Gastroesophageal sphincter (tissue), 4 donors: Measurements from ENCODE around the gene OBSL1. TPM values are rescaled to one million over a fixed set of nuclear protein-coding genes. Genes with fewer than 3 reads are reported as not detected.
A peak's percentile ranks its signal among the peaks of the same experiment; 100 is the strongest.

Experiments
- ATAC-seq: fragments of 150-250 bp; one replicate; pipeline ENCODE4 v1.9.1; 2016; ENCODE audit warnings: mild to moderate bottlenecking, moderate library complexity
- H3K27ac ChIP-seq, 4 donors: fragments of 200-600 bp; sonication (generic) in 3 of 4; 1 replicate in 3 of 4; 2 replicates in 1 of 4; pipeline ENCODE4 v1.5.1; 2016 to 2019
- H3K27me3 ChIP-seq: fragments of 200-600 bp; sonication (generic); one replicate; pipeline ENCODE4 v1.5.1; 2019
- H3K36me3 ChIP-seq, 2 donors: fragments of 200-600 bp; sonication (generic); one replicate each; pipeline ENCODE4 v1.5.1; 2019; ENCODE audit warnings: control low read depth in 1 of 2
- H3K4me1 ChIP-seq, 3 donors: fragments of 200-600 bp; sonication (generic); 1 replicate in 2 of 3; 2 replicates in 1 of 3; pipeline ENCODE4 v1.5.1; 2016 to 2019; ENCODE audit warnings: control low read depth in 2 of 3
- H3K4me3 ChIP-seq, 2 donors: fragments of 200-600 bp; sonication (generic); one replicate each; pipeline ENCODE4 v1.5.1; 2019; ENCODE audit warnings: mild to moderate bottlenecking in 1 of 2, moderate library complexity in 1 of 2
- H3K9me3 ChIP-seq, 3 donors: fragments of 200-600 bp; sonication (generic); one replicate each; pipeline ENCODE4 v1.5.1; 2017 to 2019; ENCODE audit warnings: control low read depth in 2 of 3
- EP300 ChIP-seq: sonication (generic); formaldehyde crosslinking; IDR thresholded peaks from one replicate; pipeline ENCODE4 v1.6.1; 2017; ENCODE audit warnings: antibody characterized with exemption, mild to moderate bottlenecking
- POLR2A ChIP-seq, 2 donors: fragments of 450-650 bp; IDR thresholded peaks; one replicate each; pipeline ENCODE4 v1.6.1; 2017; ENCODE audit warnings: antibody characterized with exemption in 2 of 2, mild to moderate bottlenecking in 2 of 2, moderate library complexity in 1 of 2
- POLR2AphosphoS5 ChIP-seq: sonication (generic); formaldehyde crosslinking; IDR thresholded peaks from one replicate; pipeline ENCODE4 v1.6.1; 2017; ENCODE audit warnings: antibody characterized with exemption
- WGBS, 2 donors: methylation state at CpG; one replicate each; pipeline ENCODE4 v1.1.5; 2018; ENCODE audit warnings: low coverage in 1 of 2; 5-methylcytosine and 5-hydroxymethylcytosine counted together
- total RNA-seq, 4 donors: library from RNA; depleted of rRNA; stranded (reverse); fragments of >200 nt; gene quantifications; one replicate each; pipeline ENCODE4 v1.1.0, GENCODE V29; 2016
- TF ChIP-seq, protein P1 (sequence below), 4 experiments: fragments of 200-600 bp in 2 of 4; fragments of 450-650 bp in 2 of 4; sonication (generic) in 1 of 4; IDR thresholded peaks; one replicate each; pipeline ENCODE4 v1.5.1; 2017 to 2019; ENCODE audit warnings: antibody characterized with exemption in 4 of 4, mild to moderate bottlenecking in 2 of 4, moderate library complexity in 2 of 4

The OBSL1 gene
- total RNA-seq, 4 donors from 2014 or later: 73.2 to 118 (median 81.6) TPM

DNA sequence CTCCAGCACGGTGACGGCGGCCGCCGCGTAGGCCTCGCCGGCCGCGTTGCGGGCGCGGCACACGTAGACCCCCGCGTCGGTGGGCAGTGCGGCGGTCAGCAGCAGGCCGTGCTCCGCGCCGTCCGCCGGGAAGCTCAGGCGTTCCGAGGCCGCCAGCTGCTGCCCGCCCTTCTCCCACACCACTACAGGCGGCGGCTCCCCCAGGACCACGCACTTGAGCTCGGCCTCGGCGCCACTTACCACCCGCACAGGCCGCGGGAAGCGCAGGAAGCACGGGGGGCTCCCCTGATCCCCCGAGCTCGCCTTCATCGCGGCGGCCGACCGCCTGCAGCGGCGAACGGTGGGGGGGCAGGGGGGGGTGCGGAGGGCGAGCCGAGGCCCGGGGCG lies 422 bp downstream of the OBSL1 start:
- peak; percentile 60 for ATAC-seq
- Histone ChIP-seq H3K36me3 (peaks cover 0 to 23% of the 10 kb centered on the region in 2 donors), H3K4me1 (peaks cover 0 to 22% (median 0%) of the 10 kb centered on the region in 3 donors), H3K9me3 (no peaks in the 10 kb centered on the region), H3K27me3 (peaks cover 15% of the 10 kb centered on the region), H3K4me3 (peak overlapping the region; percentile 39 to 86), H3K27ac (peak overlapping the region; percentile 10 to 91 (median 88))
- TF ChIP-seq POLR2A (IDR thresholded peaks at IDR 0.05) (no peak), EP300 (no peak), POLR2AphosphoS5 (no peak)
- TF ChIP-seq, protein P1, sequence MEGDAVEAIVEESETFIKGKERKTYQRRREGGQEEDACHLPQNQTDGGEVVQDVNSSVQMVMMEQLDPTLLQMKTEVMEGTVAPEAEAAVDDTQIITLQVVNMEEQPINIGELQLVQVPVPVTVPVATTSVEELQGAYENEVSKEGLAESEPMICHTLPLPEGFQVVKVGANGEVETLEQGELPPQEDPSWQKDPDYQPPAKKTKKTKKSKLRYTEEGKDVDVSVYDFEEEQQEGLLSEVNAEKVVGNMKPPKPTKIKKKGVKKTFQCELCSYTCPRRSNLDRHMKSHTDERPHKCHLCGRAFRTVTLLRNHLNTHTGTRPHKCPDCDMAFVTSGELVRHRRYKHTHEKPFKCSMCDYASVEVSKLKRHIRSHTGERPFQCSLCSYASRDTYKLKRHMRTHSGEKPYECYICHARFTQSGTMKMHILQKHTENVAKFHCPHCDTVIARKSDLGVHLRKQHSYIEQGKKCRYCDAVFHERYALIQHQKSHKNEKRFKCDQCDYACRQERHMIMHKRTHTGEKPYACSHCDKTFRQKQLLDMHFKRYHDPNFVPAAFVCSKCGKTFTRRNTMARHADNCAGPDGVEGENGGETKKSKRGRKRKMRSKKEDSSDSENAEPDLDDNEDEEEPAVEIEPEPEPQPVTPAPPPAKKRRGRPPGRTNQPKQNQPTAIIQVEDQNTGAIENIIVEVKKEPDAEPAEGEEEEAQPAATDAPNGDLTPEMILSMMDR (IDR thresholded peaks at IDR 0.05): no peak
- WGBS, 2 donors: no CpG with 5 or more reads among the region's 55 CpGs

DNA sequence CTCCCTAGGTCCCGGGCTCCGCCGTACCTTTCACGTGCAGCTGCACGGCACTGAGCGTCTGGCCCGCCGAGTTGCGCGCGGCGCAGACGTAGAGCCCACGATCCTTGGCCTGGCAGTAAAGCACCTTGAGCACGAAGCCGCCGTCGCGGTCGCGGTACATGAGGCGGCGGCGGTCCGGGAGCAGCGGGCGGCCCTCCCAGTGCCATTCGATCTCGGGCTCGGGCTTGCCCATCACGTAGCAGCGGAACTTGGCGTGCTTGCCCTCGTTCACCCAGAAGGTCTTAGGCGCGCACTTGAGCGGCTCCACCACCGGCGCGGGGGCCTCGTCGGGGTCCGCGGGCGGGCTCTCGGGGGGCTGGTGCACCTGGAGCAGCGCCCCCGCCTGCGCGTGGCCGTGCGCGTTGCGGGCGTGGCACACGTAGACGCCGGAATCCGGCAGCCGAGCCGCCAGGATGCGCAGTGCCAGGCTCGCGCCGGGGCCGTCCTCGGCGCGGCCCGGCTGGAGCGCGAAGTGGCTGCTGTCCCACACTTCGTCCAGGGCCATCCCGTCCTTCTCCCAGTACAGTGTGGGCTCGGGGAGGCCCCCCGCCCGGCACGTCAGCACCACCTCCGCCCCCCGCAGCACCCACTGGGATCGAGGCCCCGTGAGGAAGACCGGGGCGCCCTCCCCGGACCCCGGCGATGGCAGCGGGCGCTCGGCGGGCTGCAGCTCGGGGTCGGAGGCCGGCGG lies 980 bp downstream of the OBSL1 start:
- H3K4me1 ChIP-seq: peaks cover 0 to 22% (median 0%) of the 10 kb centered on the region in 3 donors
- H3K27me3 ChIP-seq: peaks cover 9% of the 10 kb centered on the region
- peak overlapping the region; percentile 10 to 91 (median 88) for H3K27ac ChIP-seq
- peak; percentile 69 for ATAC-seq
- WGBS, 2 donors: no CpG with 5 or more reads among the region's 95 CpGs
- peak overlapping the region; percentile 39 to 86 for H3K4me3 ChIP-seq
- peaks cover 0 to 29% of the 10 kb centered on the region in 2 donors for H3K36me3 ChIP-seq
- TF ChIP-seq EP300: no peak
- TF ChIP-seq POLR2A (IDR thresholded peaks at IDR 0.05): peak; percentile 50 to 55
- TF ChIP-seq, protein P1 (IDR thresholded peaks at IDR 0.05): peak in 1 of 4 experiments; percentile 36
- H3K9me3 ChIP-seq: no peaks in the 10 kb centered on the region

DNA sequence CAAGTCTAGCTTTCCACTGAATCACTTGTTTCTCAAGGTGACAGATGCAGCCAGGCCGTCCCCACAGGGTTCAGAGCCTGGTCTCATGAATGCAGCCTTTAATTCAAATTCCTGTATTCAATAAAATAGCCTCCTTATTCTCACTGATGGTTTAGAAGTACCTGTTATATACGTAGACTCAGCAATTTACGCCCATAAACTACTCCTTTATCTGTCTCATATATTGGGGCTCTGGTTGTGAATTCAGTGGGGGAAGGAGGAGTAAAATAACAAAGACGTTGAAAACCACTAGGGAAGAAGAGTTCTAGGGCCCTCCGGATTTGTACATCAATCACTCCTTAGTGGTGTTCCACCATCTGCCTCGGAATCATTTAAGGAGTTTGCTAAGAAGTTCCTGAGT lies 1.7 kb downstream of the OBSL1 start:
- WGBS, 2 donors: 77 to 78% methylated on average over 5 to 6 of the region's 6 CpGs
- H3K4me3 ChIP-seq: peak overlapping the region in 1 of 2 donors; percentile 86
- ATAC-seq: no peak
- H3K4me1 ChIP-seq: peaks cover 0 to 22% (median 0%) of the 10 kb centered on the region in 3 donors
- peak overlapping the region in 3 of 4 donors; percentile 88 to 91 (median 89) for H3K27ac ChIP-seq
- peaks cover 2% of the 10 kb centered on the region for H3K27me3 ChIP-seq
- H3K9me3 ChIP-seq: no peaks in the 10 kb centered on the region
- TF ChIP-seq EP300 (no peak), POLR2AphosphoS5 (no peak), POLR2A (IDR thresholded peaks at IDR 0.05) (no peak)
- TF ChIP-seq, protein P1 (IDR thresholded peaks at IDR 0.05): no peak
- H3K36me3 ChIP-seq: peaks cover 0 to 36% of the 10 kb centered on the region in 2 donors

DNA sequence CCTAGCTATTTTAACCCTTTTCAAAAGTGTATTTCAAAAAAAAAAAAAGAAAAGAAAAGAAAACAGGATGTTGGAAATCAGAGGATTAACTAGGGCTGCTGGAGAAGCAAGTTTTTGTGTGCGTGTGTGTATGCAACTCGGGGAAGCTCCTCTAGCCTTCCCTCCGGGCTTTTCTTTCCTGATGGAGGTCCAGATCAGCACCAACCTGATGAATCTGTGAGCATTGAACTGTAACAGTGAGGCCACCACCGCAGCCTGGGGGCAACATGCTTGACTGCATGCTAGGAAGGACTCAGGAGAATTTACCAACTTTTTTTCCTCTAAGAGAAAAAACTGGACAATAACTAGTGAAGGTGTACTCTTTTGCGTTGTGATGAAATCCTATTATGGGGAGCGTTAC lies 2.3 kb downstream of the OBSL1 start:
- no peaks in the 10 kb centered on the region for H3K9me3 ChIP-seq
- peaks cover 0 to 22% (median 0%) of the 10 kb centered on the region in 3 donors for H3K4me1 ChIP-seq
- H3K27ac ChIP-seq: no peak overlapping the region
- 89 to 96% methylated on average over 6 of the region's 6 CpGs for WGBS, 2 donors
- peaks cover 0 to 42% of the 10 kb centered on the region in 2 donors for H3K36me3 ChIP-seq
- no peak for TF ChIP-seq EP300
- no peak for TF ChIP-seq POLR2A (IDR thresholded peaks at IDR 0.05)
- TF ChIP-seq, protein P1 (IDR thresholded peaks at IDR 0.05): no peak
- TF ChIP-seq POLR2AphosphoS5: no peak
- no peak for ATAC-seq
- H3K27me3 ChIP-seq: no peaks in the 10 kb centered on the region
- no peak overlapping the region for H3K4me3 ChIP-seq

DNA sequence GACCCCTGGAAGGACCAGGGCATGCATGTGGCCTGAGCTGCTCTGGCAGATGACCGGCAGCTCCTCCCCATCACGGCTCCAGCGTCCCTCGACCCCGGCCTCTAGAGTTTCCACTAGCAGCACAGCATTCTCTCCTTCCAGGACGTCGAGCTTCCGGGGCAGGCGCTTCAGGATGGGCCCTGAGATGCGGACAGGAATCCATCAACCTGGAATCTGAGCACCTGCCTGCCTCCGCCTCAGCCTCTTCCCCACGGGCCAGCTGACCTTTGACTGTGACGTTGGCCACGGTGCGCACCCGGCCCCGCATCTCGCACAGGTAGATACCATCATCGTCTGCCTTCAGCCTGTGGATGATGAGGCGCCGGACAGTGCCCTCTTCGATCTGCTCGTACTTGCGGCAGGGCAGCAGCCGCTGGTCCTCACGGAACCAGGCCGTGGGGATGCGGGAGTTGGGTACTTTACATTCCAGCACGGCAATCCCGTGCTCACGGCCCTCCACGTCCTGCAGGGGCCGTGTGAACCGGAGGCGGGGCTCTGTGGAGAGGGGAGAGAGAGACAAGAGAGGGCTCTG lies 3.5 kb downstream of the OBSL1 start:
- Histone ChIP-seq H3K36me3 (peaks cover 0 to 54% of the 10 kb centered on the region in 2 donors), H3K4me1 (peaks cover 0 to 22% (median 0%) of the 10 kb centered on the region in 3 donors), H3K4me3 (no peak overlapping the region), H3K27me3 (no peaks in the 10 kb centered on the region), H3K27ac (no peak overlapping the region), H3K9me3 (no peaks in the 10 kb centered on the region)
- WGBS, 2 donors: 60 to 97% methylated on average over 1 to 6 of the region's 35 CpGs
- ATAC-seq: no peak
- no peak for TF ChIP-seq POLR2A (IDR thresholded peaks at IDR 0.05)
- TF ChIP-seq, protein P1 (IDR thresholded peaks at IDR 0.05): no peak
